Activated CD4-positive, CD25-positive, alpha-beta regulatory T cell treated with anti-CD3 and anti-CD28 coated beads, Interleukin-2, amount 50 U/mL, for 16 hours (primary cell): ENCODE data around the gene ENDOV.

Experiments used
- DNase-seq: peaks from one replicate; pipeline ENCODE4 v3.0.0-alpha.2; 2020; ENCODE audit warnings: low read depth, low spot score

The ENDOV gene

DNA sequence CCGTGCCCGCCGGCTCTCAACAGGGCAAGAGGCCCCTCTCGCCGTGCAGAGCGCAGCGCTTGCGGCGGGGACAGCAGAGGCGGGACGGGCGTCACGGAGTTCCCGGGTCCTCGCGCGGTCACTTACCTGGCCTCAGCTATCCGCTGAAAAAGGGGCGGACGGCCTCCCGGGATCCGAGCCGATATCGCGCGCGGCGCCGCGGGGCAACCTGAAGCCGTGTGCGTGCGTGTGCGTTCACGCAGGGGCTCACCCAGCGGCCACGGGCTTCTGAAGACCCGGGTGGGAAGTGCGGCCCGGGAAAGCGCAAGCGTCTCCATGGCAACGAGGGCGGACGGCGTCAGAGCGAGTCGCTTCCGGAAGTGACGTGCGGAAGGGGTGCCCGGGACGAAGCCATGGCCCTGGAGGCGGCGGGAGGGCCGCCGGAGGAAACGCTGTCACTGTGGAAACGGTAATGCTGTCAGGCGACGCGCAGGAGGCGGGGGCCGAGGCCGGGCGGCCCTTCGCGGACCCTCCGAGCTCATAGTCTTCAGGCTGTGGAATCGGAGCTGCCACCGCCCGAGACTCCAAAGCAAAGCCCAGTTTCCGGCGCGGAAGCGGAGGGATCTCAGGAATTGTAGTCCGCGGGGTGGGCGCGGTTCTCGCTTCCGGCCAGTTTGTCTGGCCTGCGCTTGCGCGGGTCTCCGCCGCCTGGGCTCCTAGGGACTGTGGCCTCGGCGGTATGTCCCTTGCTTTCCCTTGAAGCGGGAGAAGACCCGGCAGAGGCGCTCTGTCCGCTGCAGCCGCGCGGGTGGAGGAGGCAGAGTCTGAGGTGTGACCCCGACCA is at the start of gene ENDOV:
Gene ENDOV (plus strand): TSS at position 365 of the 823 bp plus-strand sequence. CDS start 28 bp downstream, at position 393.
- DNase-seq, result peak; percentile 84

DNA sequence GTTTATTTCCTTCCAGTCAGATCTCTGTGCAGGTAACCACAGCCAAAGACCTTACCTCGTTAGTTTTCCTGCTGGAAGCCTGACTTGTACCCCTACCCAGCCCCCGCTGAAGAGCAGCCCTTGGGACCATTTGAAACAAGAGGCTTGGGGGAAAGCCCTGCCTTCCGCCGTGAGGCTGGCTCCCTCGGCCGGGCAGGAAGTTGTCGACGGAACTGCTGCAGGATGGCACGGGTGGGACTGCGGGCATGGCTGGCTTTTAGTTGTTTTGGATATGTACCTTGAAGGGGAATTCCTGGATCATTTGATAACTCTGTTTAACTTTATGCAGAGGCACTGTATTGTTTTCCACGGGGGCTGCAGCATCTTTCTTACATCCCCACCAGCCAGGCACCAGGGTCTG is 49.0 kb upstream of the ENDOV start:
- DNase-seq, result no peak

- no peak for DNase-seq
These were observed 47.5 kb upstream of the ENDOV start for GRCh38 chr17:80367503-80367902.

GRCh38 chr17:80371196-80371595 is 43.8 kb upstream of the ENDOV start:
- no peak for DNase-seq

DNA sequence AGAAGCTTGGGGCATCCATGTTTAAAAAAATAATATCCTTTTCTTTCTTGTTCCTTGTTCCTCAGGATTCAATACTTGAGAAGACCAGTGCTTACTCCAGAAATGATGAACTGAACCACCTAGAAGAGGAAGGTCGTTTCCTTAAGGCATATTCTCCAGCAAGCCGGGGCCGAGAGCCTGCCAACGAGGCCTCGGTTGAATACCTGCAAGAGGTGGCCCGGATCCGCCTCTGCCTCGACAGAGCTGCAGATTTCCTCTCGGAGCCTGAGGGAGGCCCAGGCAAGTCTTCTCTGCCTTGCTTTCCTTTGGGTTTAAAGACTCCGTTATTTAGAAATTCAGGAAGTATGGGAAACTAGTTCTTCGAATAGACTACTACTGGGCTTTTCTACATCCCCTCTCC is 42.5 kb upstream of the ENDOV start:
- DNase-seq, result no peak

GRCh38 chr17:80372922-80373570 is 41.9 kb upstream of the ENDOV start:
- DNase-seq, result no peak

DNA sequence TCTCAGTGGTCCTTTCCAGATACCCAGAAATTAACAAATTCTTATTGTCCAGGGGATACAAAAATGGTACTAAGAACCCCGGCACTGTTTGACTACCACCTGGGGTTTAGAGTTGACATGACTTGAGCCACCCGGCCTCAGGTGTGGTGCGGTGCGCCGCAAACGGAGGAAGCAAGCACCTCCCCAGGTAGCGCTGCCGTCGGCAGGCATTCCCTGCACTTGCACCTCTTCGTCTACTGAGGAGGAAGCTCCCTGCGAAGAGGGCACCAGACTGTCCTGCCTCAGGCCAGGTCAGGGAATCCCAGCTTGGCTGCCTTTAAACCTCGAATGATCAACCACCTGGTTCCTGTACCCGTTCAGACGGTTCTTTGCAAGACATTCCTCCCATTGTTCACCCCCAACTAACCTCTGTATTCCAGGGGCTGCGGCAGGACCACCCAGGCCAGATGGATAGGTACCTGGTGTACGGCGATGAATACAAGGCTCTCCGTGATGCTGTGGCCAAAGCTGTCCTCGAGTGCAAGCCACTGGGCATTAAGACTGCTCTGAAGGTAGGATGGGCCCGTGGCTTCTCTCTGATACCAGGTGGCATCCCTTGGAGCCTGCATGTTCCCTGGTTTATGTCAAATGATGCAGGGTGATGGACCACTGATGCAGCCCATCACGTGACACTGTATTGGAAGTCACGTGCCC is 40.8 kb upstream of the ENDOV start:
- DNase-seq, result no peak

DNA sequence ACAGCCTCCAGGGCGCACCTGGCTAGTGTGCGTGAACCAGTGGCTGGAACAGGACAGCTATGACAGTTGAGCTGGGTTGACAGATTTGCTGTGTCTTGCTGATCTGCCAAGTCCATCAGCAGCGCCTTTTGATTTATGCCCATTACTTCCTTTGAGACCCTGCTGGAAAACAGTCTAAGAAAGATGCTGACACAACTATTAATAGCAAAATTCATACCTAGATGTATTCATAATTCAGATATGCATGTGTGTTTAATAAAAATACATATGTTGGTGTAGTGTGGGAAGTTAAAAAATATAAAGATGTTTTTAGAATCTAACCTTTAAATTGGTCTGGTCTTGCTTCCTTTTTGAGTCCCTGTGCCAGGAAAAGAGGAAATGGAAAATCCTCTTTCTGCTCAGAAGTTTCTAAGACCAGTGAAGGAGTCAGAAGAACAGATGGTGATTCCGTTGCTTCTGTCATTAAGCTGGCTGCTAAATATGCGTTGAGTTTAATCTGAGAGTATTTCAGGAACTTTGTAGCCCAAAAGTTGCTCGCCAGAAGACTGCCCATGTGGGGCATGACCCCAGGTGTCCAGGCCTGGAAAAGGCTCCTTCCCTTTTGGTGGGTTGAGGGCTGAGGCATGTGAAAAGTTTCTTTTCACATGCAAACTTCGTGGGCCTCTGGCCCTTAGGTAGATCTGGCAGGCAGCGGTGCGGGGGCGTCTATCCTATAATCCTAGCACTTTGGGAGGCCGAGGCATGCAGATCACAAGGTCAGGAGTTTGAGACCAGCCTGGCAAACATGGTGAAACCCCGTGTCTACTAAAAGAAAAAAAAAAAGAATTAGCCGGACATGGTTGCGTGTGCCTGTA is 40.0 kb upstream of the ENDOV start:
- DNase-seq, result no peak

- no peak for DNase-seq
These were observed 38.4 kb upstream of the ENDOV start for GRCh38 chr17:80376531-80376930.

DNA sequence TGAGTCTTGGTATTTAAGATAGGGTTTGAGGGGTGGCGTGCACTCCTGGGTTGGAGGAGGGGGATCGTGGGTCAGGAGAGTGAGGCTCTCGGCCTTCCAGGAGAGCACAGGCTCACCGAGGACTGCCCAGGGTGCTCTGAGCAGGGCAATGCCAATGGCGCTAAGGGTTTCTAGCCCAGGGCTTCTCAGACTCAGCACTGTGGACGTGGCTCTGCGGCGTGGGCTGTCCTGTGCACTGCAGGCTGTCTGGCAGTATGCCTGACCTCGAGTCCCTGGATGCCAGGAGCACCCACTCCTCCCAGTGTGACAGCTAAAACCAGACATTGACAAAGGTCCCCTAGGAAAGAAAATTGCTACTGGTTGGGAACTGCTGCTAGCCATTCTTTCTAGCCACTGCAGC is 37.2 kb upstream of the ENDOV start:
- DNase-seq, result no peak

GRCh38 chr17:80379348-80379747 is 35.6 kb upstream of the ENDOV start:
- no peak for DNase-seq

GRCh38 chr17:80380068-80380467 is 34.9 kb upstream of the ENDOV start:
- DNase-seq, result no peak

GRCh38 chr17:80380555-80381002 is 34.4 kb upstream of the ENDOV start:
- DNase-seq, result no peak

GRCh38 chr17:80381416-80381923 is 33.5 kb upstream of the ENDOV start:
- no peak for DNase-seq

GRCh38 chr17:80382446-80382845 is 32.5 kb upstream of the ENDOV start:
- no peak for DNase-seq

DNA sequence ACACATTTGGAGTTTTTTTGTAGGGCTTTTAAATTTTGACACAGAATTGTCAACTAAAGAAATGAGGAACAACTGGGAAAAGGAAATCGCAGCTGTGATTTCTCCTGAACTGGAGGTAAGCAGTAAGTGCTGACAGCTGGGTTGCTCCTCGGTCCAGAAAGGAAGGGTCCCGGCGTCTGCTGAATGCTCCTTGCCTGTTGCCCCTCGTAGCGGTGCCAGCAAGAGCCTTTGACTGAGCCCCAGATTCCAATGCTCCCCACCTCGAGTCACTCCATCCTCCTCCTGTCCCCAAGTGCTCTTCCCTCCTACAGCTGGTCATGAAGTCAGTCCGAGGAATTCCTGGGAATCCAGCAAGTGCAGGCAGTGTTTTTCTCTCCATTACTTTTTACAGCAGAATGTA is 32.0 kb upstream of the ENDOV start:
- DNase-seq, result no peak

DNA sequence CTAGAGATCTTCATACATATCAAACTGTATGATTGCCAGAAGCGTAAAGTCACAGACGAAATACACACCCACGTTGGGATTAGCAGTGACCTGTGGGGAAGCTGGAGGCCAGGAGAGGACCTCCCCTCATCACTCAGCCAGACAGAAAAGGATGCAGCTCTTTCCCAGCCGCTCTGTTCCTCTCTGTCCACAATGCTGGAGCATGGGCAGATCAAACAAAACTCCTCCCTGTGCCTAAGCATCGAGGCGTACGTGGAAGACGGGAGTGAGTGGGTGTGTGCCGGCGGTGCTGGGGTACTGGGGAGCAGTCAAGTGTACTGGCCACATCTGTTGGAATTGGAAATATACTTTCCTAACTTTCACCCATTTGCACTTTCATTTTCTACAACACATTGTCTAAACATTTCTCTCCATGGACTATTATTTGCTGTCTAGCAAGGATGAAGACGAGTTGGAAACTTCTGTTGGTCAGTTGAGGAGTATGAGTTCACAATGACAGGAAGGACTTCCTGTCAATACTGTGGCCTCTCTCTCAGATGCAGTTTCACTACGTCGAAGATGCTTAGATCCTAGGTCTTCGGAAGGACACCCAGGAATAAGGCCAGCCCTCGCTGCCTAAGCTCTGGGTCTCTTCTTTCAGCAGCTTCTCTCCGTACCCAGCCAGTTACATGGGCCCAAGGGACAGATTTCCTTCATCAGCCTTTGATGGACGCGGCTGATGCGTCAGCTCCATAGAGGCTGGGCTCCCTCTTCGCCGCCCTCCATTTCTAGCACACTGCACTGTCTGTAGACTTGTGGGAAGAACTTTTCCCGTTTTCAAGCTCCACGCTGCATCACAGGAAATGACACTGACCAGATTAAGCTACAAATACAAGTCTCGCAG is 30.6 kb upstream of the ENDOV start:
- DNase-seq, result no peak

DNA sequence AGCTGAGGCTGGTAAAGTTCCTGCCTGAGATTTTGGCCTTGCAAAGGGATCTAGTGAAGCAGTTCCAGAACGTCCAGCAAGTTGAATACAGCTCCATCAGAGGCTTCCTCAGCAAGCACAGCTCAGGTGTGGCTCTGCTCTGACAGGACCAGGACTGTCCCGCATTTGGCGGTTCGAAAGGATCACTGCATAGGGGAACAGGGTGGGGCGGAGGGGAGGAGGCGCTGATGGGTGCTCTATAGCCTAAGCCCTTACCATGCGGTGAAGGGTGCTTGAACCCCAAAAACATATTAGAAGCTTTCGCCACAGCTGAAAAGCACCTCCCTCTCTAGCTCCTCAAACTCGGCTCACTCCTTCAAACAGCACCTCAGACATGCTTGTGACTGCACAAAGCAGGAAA is 29.9 kb upstream of the ENDOV start:
- no peak for DNase-seq

GRCh38 chr17:80386341-80386740 is 28.6 kb upstream of the ENDOV start:
- DNase-seq, result no peak

DNA sequence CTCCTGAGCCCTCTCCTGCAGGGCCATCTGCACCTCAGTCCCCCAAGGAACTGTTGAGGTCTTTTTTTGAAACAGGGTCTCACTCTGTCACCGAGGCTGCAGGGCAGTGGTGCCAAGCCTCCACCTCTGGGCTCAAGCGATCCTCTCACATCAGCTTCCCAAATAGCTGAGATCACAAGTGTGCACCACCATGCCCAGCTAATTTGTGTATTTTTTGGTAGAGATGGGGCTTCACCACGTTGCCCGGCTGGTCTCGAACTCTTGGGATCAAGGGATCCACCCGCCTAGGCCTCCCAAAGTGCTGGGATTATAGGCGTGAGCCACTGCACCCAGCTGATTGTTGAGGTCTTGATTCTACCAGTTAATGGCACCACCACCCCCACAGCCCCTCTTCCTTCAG is 27.9 kb upstream of the ENDOV start:
- DNase-seq, result no peak
